22Rv1 (cell line): Measurements from ENCODE around the gene WDR38.

Experiments
- CTCF ChIP-seq: fragments of 450-650 bp; IDR thresholded peaks from 2 replicates; pipeline ENCODE4 v1.5.1; 2017; ENCODE audit warnings: mild to moderate bottlenecking
- ZFX ChIP-seq: fragments of 450-650 bp; IDR thresholded peaks from 2 replicates; pipeline ENCODE4 v1.6.1; 2017; ENCODE audit warnings: antibody characterized with exemption, borderline replicate concordance

DNA sequence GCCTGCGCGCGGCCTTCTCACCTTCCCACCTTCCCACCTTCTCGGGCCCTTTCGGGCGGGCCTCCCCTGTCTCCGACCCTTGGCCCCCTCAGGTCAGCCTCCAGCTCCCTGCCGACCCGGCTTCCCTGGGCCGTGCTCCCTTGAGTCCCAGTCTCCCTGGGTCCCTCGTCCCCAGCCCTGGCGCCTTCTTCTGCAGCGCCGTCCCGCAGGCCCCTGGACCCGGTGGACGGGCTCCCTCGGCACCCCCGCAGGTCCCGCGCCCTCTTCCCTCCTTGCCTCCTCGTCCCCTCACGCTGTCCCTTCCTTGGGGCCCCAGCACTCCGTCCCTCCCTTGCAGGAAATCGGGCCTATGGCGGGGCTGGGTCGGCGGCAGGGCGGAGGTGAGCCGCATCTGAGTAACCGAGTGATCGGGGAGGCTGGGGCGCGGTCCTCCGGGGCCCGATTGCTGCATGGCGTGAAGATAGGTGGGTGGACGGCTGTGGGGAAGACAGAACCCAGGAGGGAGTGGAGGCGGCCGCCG is 16.3 kb downstream of the WDR38 start:
- TF ChIP-seq CTCF (no peak), ZFX (no peak)
